ENCODE measurements around the gene FAM114A1.

The FAM114A1 gene

GRCh38 chr4:38859501-38859900 lies 8.1 kb upstream of the FAM114A1 start:
- no peak for DNase-seq

- DNase-seq, result peak; percentile 64
Measured at GRCh38 chr4:38860788-38861424, 6.7 kb upstream of the FAM114A1 start.

- no peak for DNase-seq
Measured at GRCh38 chr4:38861791-38862190, 5.8 kb upstream of the FAM114A1 start.

GRCh38 chr4:38865445-38865844 lies 2.2 kb upstream of the FAM114A1 start:
- no peak for DNase-seq

GRCh38 chr4:38866973-38867477 lies 581 bp upstream of the FAM114A1 start:
- no peak for DNase-seq

GRCh38 chr4:38868059-38868960 lies 704 bp downstream of the FAM114A1 start:
- peak; percentile 81 for DNase-seq

GRCh38 chr4:38869511-38869910 lies 1.9 kb downstream of the FAM114A1 start:
- no peak for DNase-seq

- no peak for DNase-seq
Measured at GRCh38 chr4:38870098-38870808, 2.6 kb downstream of the FAM114A1 start.

GRCh38 chr4:38871593-38871992 lies 4.0 kb downstream of the FAM114A1 start:
- no peak for DNase-seq

- DNase-seq, result no peak
Measured at GRCh38 chr4:38872620-38873019, 5.0 kb downstream of the FAM114A1 start.

GRCh38 chr4:38873290-38873944 lies 5.8 kb downstream of the FAM114A1 start:
- no peak for DNase-seq

- no peak for DNase-seq
Measured at GRCh38 chr4:38876636-38877035, 9.0 kb downstream of the FAM114A1 start.

GRCh38 chr4:38884254-38884653 lies 16.6 kb downstream of the FAM114A1 start:
- DNase-seq, result no peak

- DNase-seq, result no peak
Measured at GRCh38 chr4:38889143-38889542, 21.5 kb downstream of the FAM114A1 start.

GRCh38 chr4:38891051-38891983 lies 23.7 kb downstream of the FAM114A1 start:
- no peak for DNase-seq

GRCh38 chr4:38894322-38894982 lies 26.8 kb downstream of the FAM114A1 start:
- no peak for DNase-seq

GRCh38 chr4:38896940-38897339 lies 29.3 kb downstream of the FAM114A1 start:
- DNase-seq, result no peak

- no peak for DNase-seq
Measured at GRCh38 chr4:38898245-38898644, 30.6 kb downstream of the FAM114A1 start.

- DNase-seq, result no peak
Measured at GRCh38 chr4:38902221-38902620, 34.6 kb downstream of the FAM114A1 start.

GRCh38 chr4:38902695-38903094 lies 35.1 kb downstream of the FAM114A1 start:
- DNase-seq, result no peak

GRCh38 chr4:38904090-38904666 lies 36.6 kb downstream of the FAM114A1 start:
- no peak for DNase-seq

All from islet precursor cell (in vitro differentiated cells).